SH-SY5Y (cell line): ENCODE data around the gene C12orf75.

ENCODE experiments used
- GATA2 ChIP-seq: IDR thresholded peaks from 2 replicates; pipeline ENCODE4 v1.6.1; 2011; ENCODE audit warnings: mild to moderate bottlenecking, low read depth, low read length
- GATA3 ChIP-seq: IDR thresholded peaks from 2 replicates; pipeline ENCODE4 v1.6.1; 2011; ENCODE audit warnings: low read depth, mild to moderate bottlenecking, low read length, moderate library complexity

C12orf75 gene

DNA sequence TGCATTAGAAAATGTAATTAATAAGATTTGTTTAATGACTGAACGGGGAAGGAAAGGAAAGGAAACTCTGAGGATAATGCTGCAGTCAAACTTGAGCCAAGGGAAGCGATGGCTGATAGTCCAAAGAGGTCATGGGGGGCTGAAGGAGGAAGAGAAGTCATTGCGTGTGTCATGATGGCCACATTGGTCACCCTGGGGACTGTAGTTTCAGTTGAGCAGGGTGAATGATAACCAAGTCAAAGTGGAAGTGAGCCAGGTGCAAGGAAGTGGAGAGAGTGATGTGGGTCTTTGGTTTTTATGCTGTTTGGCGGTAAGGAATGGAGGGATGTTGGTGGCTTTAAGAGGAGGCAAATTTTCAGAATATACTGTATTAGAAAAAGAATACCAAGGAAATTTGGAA, 21.6 kb downstream of the C12orf75 start:
- TF ChIP-seq GATA3 (no peak), GATA2 (no peak)

DNA sequence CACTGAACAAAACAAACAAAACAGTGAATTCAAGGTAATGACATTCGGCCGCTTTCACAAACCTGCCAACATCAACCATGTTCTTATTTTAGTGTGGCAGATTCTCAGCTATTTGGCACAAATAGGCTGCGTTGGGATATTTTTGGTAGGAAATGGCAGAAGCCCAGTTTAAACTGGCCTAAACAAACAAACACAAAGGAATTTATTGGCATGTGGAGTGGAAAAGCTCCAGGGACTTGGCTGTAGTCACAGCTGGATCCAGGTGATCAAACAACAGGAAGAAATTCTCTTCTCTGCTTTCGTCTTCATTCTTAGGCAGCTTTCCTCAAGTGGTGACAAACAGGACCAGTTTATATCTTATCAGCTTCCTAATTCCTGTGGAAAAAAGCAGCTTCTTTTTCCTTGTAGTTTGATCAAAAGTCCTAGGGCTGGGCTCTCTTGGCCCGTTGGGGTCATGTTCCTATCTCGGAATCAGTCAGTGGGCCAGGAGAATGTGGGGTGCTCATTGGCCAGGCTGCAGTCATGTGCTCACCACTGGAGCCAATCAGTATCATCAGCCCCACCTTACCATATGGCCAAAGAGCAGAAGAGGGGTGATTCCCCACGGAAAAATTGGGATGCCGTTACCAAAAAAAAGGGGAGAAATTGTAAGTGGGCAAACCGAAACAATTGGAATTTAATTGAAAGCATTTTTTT, 22.6 kb downstream of the C12orf75 start:
- TF ChIP-seq GATA3 (no peak), GATA2 (no peak)

DNA sequence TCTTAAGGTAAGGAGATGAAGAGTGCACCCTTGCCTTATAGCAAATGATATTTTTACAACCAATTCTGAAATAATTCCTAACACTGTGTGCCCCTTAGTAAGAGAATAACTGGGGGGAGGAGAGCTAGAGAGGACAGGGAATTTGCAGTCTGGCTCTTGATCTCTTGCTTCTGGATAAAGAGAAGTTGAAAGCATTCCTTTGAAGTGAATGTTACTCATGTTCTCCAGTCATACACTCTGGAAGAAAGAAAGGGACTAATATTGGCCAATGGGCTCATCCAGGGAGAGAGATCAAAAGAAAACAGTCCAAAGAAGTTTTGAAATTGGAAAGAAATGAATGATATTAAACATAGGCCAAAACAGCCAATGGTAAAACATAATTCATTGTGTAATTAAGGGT, 25.3 kb downstream of the C12orf75 start:
- no peak for TF ChIP-seq GATA3
- TF ChIP-seq GATA2, result no peak

DNA sequence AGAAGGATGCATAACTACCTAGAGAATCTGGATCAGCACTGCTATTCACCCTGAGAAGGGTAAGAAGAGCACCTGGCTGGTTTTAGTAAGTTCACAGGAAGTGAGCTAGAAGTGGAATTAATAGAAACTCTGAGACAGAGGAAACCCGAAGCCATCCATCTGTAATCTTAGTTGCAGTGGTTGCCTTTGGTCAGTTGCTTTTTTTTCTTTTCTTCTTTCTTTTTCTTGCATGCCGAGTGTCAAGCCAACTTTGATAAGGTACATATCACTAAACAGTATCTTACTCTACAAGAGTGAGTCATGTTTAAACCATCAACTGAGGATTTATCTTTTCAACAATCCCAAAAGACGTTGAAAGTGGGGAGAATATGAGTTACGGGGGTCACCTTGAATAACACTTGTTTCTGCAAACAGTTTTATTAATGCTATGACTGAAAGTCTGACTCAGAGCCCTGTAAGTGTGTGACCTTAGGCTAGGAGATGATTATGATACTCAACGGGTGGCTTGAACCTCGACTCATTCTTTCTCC, 26.7 kb downstream of the C12orf75 start:
- no peak for TF ChIP-seq GATA2
- no peak for TF ChIP-seq GATA3

DNA sequence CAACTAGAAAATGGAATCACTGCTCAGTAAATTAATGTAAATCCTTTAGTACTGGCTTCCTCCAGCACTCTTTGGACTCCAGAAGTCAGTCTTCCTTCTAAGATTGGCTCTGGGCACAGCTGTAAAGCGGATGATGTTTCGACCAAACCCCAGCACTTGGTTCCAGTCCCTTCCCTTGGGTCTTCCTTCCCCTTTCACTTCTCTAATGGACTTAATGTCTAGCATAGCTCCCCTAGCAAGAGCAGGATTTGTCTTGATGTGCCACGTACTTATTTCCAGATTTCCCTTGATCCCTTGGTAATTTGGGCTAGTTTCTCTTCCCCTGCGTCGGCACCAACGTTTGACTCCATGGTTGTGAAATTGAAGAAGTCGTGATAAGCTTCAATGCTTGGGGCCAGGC, 28.3 kb downstream of the C12orf75 start:
- TF ChIP-seq GATA3 (no peak), GATA2 (no peak)

DNA sequence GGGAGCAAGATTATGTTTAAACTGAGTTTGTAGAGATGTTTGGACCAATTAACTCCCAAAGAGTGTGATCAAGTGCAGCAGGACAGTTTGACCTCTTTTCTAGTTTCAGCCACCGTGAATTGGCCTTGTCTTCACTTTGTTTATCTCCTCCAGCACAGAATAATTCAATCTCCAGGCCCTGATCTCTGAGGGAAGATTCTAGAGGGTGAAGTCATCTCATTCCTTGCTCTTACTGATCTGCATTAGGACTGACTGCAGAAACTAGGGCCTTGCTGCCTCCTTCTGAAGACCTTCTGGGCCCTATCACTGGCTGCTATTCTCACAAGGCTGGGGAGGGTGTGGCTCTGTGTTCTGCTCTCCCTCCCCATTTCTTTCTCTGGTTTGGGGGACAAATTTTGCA, 29.4 kb downstream of the C12orf75 start:
- TF ChIP-seq GATA2 (no peak), GATA3 (no peak)

DNA sequence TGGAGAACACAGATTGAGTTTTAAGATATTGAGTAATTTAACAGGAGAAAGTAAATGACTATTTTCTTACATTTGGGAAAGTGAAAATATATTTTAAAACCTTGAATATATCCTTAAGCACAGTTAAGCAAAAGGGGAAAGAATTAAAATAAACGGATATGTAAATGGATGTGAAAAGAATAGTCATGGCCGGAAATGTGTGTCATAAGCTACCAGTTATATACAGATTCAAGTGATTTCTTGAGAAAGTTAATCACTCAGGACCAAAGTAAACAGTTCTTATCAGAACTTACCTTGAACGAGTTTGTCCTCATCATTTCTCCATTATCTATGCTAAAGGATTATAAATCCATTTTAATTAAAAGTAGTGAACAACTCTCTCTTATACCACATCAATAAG, 33.4 kb downstream of the C12orf75 start:
- TF ChIP-seq GATA2 (no peak), GATA3 (no peak)

DNA sequence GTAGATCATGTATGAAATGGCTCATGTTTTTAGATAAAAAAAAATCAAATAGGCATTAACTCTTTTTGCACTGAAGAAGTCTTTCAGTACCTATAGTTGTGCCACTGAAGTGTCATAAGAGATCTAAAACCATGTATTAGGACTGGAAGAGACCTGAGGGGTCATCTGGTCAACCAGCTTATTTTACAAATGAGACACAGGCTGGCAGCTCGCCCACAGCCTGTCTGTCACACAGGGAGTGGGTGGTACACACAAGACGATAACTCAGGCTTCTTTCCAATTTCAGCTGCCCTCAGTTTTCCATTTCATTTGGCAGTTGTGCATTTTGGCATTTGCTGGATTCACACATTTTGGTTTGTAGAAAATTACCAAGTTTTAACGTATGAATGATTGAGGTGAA, 34.7 kb downstream of the C12orf75 start:
- no peak for TF ChIP-seq GATA2
- TF ChIP-seq GATA3, result no peak

DNA sequence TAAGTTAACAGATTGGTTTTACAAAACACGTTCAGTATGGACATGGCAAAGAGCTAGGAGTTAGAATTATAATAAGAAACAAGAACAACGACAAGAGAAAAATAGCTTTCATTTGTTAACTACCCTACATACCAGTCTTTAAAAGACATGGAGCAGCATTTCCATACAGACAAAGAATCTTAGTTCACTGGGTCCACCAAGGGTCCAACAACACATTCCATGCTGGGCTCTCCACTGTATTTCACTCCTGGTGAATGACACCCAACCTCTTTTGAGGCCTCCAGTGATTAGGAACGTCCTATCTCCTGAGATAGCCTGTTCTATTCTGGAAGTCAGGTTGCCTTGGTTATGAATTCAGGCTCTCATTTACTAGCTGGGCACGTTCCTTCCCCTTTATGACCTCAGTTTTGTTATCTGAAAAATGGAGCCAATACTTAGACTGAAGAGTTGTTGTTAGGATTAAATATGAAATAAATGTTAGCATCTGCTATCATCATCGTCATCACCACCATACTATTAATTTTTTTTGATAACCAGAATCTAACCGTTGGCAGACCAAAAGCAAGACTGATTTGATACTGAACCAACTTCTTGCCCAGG, 37.7 kb downstream of the C12orf75 start:
- TF ChIP-seq GATA2 (no peak), GATA3 (no peak)

DNA sequence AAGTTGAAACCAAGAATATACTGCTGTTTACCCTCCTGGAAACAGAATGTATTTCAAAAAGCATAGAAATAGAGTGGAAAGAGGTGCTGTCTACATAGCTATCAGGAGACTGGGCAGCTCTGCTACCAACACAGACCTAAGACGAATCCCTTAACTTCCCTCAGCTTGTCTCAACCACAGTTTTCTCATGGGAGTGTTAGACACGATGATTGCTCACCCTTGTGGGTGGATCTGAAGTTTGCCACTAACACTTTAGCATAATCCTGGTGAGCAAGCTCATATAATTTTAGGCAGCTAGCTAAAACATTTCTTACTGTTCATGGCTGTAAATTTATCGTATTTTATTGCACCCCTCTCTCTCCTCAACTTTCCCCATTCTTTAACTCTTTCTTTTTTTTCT, 38.5 kb downstream of the C12orf75 start:
- TF ChIP-seq GATA3 (no peak), GATA2 (no peak)

DNA sequence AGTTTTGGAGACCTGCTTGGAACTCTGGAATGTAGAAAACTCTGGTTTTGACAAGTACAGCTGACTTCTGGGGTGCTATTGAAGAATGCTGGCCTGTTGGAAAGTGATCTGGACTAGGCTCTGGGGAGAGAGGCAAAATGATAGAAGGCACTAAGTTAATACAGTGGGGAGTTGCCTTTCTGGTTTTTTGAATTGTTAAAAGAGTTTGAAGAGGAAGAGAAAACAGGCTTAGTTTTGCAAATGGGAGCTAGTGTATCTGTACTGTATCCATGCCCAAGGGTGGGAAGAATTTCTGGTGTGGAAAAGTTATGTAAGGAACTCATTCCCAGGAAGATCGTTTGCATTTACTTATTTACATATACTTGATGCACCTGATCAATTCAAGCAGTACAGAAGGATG, 43.8 kb downstream of the C12orf75 start:
- no peak for TF ChIP-seq GATA2
- no peak for TF ChIP-seq GATA3

DNA sequence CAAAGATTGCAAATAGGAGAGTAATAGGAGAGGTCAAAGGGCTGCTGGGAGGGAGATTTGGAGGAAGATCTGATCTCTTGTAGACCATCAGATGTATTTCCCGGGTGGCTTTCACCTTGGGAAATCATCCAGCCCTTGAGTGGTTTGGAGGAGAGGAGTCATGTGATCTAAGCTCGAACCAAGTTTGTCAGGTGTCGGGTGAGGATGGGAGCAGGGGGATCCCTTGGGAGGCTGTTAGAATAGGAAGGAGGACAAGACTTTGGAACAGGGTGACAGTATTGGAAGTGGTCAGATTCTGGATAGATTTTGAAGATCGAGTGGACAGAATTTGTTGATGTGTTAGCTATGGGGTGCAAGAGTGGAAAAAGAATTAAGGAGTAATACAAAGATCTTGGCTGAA, 46.6 kb downstream of the C12orf75 start:
- no peak for TF ChIP-seq GATA2
- no peak for TF ChIP-seq GATA3

DNA sequence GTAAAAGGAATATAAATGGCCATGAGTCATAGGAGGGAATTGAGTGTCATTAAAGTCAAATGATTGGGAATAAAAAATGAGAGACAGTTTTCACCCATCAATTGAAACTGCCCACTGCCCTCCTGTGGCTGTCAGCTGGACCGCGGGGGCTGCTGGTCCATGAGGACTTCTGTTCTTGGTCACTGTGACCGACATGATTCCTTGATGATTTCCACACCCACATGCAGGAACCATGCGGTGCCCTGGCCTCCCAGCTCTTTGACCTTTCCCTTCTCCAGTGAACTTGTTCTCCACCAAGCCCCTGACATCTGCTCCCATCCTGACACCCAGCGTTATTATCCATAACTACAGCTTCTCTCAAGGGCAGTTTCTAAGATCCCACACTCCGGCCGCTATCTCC, 48.4 kb downstream of the C12orf75 start:
- TF ChIP-seq GATA3 (no peak), GATA2 (no peak)

DNA sequence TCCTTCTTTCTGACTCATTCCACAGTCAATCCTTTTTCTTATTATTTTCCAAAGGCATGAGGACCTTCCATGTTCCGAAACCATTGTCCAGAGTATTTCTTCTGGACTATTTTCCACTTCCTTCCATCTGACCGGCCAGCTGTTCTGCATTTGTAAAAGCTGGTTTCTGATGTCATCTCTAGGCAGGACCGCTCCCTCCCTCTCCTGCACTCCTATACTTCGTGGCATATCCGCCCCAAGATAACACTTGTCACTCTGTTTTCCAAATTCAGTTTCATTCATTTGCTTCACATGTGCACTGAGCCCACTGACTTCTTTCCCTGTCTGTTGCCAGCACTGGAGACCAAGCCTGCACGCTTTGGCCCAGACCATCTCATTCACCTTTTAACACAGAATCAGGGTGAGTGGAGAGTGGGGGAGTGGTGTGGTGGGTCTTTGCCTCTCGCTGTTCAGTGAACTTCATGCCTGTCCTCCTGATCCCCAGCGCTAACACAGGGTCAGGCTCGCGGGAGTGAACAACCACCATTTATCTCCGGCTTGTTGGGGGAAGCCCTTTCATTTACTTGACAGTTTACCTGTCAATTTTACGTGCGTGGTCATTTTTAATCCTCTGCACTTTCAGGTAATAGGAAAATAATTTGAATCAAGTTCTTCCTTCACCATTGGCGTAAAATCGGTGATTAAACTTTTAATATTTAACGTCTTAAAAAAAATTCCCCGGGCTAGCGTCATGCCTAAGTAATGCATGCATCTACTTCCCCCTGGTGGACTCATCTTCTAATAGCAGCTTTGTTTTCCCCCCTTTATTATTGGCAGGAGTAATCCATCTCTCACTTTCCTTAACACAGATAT, 52.5 kb downstream of the C12orf75 start:
- TF ChIP-seq GATA2 (no peak), GATA3 (no peak)

DNA sequence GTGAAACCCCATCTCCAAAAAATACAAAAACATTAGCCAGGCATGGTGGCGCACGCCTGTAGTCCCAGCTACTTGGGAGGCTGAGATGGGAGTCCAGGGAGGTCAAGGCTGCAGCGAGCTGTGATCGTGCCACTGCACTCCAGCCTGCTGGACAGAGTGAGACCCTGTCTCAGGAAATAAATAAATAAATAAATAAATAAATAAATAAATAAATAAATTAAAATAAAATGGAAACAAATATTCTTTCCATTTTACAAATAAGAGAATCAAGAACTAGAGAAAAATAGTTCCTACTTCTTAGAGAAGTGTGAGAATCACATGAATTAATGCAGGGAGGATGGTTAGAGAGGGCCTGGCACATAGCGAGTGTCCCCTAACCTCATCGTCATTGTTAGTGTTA, 53.7 kb downstream of the C12orf75 start:
- no peak for TF ChIP-seq GATA3
- no peak for TF ChIP-seq GATA2
